GM12872 (cell line): Measurements from ENCODE around the gene CSMD2.

ENCODE experiments used
- CTCF ChIP-seq: IDR thresholded peaks from 3 replicates; pipeline ENCODE4 v1.5.1; 2011; ENCODE audit warnings: low read depth, mild to moderate bottlenecking, low read length, moderate library complexity; ENCODE audit not compliant: insufficient read depth

Gene CSMD2

GRCh38 chr1:34049477-34049876 lies 115.6 kb downstream of the CSMD2 start:
- TF ChIP-seq CTCF: no peak

GRCh38 chr1:34037856-34038255 lies 127.2 kb downstream of the CSMD2 start:
- TF ChIP-seq CTCF: no peak

GRCh38 chr1:34037109-34037508 lies 127.9 kb downstream of the CSMD2 start:
- no peak for TF ChIP-seq CTCF

- TF ChIP-seq CTCF: no peak
These were observed 131.0 kb downstream of the CSMD2 start for GRCh38 chr1:34034036-34034435.

- no peak for TF ChIP-seq CTCF
These were observed 135.1 kb downstream of the CSMD2 start for GRCh38 chr1:34029954-34030353.

GRCh38 chr1:34029515-34029914 lies 135.5 kb downstream of the CSMD2 start:
- TF ChIP-seq CTCF: no peak

GRCh38 chr1:34028381-34029055 lies 136.5 kb downstream of the CSMD2 start:
- no peak for TF ChIP-seq CTCF

GRCh38 chr1:34025675-34026074 lies 139.4 kb downstream of the CSMD2 start:
- no peak for TF ChIP-seq CTCF
